IPS DF 6.9 (cell line): Measurements from ENCODE around the gene PTPRN2.
"Not testable (repeated sequence)": the region's sequence is repeated elsewhere in the genome, so short reads cannot be mapped to it uniquely, and the experiment has no call there.

Source experiments
- DNase-seq: peaks from one replicate; pipeline ENCODE4 v3.0.0-alpha.2; 2013; ENCODE audit warnings: low read depth, low spot score
- H3K27ac ChIP-seq: one replicate; pipeline ENCODE4 v1.5.1; 2013; ENCODE audit warnings: low read length, control low read depth
- H3K27me3 ChIP-seq: 2 replicates; pipeline ENCODE4 v1.6.1; 2013; ENCODE audit warnings: mild to moderate bottlenecking, low read length; ENCODE audit not compliant: control insufficient read depth, insufficient read depth
- H3K36me3 ChIP-seq: 2 replicates; pipeline ENCODE4 v1.6.1; 2013; ENCODE audit warnings: low read length; ENCODE audit not compliant: control insufficient read depth, insufficient read depth
- H3K4me1 ChIP-seq: 2 replicates; pipeline ENCODE4 v1.6.1; 2013; ENCODE audit warnings: low read length; ENCODE audit not compliant: control insufficient read depth, insufficient read depth
- H3K4me3 ChIP-seq: 2 replicates; pipeline ENCODE4 v1.5.1; 2013; ENCODE audit warnings: mild to moderate bottlenecking, low read length
- H3K9me3 ChIP-seq: 2 replicates; pipeline ENCODE4 v1.6.1; 2013; ENCODE audit warnings: low read length, inconsistent platforms; ENCODE audit not compliant: control insufficient read depth, insufficient read depth
- WGBS: extraction: QIAGEN DNeasy Blood & Tissue Kit; methylation state at CpG from one replicate; pipeline ENCODE4 v1.1.7; 2013; ENCODE audit warnings: mixed read lengths, missing lambda C conversion rate; ENCODE audit not compliant: insufficient read length, insufficient coverage; 5-methylcytosine and 5-hydroxymethylcytosine counted together

PTPRN2 gene

DNA sequence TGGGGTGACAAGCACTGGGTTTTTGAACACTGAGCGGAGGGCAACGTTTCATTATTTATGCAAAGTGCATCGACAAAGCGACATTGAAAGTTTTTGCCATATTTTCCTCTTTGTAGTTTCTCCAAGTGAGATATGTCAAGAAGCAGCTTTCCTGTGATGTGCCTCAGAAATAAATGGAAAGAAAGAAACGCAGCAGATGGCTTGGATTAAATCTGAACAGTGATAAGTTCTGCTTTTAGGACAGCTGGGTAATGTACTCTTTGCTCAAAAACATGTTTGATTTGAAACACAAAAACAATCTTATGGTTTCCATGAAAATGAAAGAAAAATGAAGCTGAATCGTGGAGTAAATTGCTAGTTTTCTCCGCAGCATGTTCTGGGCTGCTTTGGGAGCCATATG lies 166.3 kb downstream of the PTPRN2 start:
- no peaks in the 10 kb centered on the region for H3K27me3 ChIP-seq
- H3K4me3 ChIP-seq: no peak overlapping the region
- H3K9me3 ChIP-seq: peaks cover 14% of the 10 kb centered on the region
- no peaks in the 10 kb centered on the region for H3K4me1 ChIP-seq
- no peak overlapping the region for H3K27ac ChIP-seq
- H3K36me3 ChIP-seq: no peaks in the 10 kb centered on the region
- DNase-seq: no peak
- WGBS: no CpG with 5 or more reads among the region's 7 CpGs

DNA sequence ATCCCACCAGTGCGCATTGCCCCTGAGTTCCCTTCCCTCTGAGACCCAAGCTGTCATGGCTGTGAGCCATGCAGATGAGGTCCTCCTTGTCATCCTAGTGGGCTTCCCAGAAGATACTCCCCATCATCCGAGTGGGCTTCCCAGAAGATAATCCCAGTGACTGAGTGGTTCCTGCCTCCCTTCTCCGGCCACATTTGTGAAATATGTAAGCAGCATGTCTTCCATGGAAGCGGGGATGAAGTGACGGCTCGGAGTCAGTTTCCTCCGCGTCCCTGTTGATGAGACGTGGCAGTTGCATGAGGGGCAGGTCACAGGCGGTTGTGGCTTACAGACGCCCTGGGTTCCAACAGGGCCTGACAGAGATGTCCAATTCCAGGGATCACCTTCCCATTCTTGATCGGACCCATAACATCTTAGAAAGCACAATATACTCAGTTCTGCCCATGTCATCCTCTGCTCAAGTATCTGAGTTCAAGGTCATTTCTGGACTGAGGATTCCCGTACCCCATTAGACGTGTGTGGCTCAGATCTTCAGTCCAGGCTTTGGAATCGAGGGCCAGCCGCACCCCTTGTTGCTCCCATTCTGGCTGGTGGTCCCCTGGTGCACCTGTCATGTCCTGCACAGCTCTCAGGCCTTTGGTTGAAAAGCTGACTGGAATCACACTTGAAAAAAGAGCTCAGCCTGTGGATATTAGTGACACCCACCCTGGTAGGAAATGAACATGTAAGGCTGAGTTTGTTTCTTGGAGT lies 166.9 kb downstream of the PTPRN2 start:
- WGBS: no CpG with 5 or more reads among the region's 16 CpGs
- no peak for DNase-seq
- Histone ChIP-seq H3K4me1 (no peaks in the 10 kb centered on the region), H3K36me3 (no peaks in the 10 kb centered on the region), H3K27ac (no peak overlapping the region), H3K9me3 (peaks cover 17% of the 10 kb centered on the region), H3K27me3 (no peaks in the 10 kb centered on the region), H3K4me3 (no peak overlapping the region)

DNA sequence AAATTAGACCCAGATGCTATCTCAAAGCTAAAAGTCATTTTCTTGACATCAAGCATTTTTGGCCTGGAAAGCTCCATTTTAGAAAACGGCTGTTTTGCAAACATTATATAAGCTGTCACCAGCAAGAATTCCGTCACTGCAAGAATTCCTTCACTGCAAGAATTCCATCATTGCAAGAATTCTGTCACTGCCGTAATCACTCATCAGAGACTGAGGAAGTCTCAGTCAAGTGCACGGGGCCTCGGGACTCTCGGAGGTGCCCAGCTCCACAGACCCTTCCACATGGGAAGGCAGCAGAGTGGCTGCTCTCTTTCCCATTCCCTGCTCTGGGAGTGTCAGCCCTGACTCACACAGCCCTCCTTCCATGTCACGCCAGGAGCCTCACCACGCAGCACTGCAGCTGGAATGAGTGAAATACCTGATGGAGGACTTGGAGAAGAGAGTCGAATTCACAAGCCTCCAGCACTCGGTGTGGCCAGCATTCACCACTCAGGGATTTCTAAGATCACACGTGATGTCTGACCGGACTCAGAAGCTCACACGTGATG lies 168.3 kb downstream of the PTPRN2 start:
- Histone ChIP-seq H3K4me3 (no peak overlapping the region), H3K27me3 (no peaks in the 10 kb centered on the region), H3K9me3 (peaks cover 17% of the 10 kb centered on the region), H3K27ac (no peak overlapping the region), H3K4me1 (no peaks in the 10 kb centered on the region), H3K36me3 (no peaks in the 10 kb centered on the region)
- no CpG with 5 or more reads among the region's 13 CpGs for WGBS
- DNase-seq: no peak

DNA sequence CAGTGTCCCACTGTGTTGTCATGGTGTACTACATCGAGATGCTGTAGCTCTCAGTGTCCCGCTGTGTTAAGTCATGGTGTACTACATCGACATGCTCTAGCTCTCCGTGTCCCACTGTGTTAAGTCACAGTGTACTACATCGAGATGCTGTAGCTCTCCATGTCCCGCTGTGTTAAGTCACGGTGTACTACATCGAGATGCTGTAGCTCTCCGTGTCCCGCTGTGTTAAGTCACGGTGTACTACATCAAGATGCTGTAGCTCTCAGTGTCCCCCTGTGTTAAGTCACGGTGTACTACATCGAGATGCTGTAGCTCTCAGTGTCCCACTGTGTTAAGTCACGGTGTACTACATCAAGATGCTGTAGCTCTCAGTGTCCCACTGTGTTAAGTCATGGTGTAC lies 169.2 kb downstream of the PTPRN2 start:
- not testable (repeated sequence) for DNase-seq, H3K36me3 ChIP-seq, H3K27me3 ChIP-seq, H3K4me1 ChIP-seq, H3K4me3 ChIP-seq, H3K27ac ChIP-seq
- WGBS: no CpG with 5 or more reads among the region's 14 CpGs
- peaks cover 12% of the 10 kb centered on the region for H3K9me3 ChIP-seq

DNA sequence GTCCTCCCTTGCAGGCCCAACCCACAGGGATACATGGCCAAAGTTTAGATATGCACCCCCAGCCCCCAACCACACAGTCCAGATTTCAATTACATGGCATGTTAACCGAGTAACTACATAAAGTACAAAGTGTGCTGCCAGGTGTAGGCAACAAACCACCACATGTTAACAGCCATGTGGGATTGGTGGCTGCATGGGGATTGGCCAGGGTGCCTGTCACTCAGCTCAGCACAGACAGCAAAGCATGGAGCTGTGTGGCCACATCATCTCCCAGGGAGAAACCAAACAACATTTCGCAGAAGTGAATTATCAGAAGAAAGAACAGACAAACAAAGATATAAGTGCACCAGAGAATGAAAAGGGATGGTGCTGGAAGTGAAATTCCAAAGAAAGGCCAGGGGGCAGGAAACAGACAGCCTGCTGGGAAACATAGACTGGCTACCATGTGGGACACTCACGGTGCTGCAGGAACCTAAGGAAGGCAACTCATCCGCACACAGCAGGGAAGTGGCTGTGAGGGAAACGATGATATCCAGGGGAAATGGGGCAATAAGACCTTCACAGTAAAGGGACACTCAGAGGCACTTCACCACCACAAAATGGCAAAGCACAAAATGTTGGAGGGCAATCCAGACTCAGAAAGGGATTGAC lies 171.2 kb downstream of the PTPRN2 start:
- H3K27ac ChIP-seq: no peak overlapping the region
- H3K4me1 ChIP-seq: no peaks in the 10 kb centered on the region
- no peak overlapping the region for H3K4me3 ChIP-seq
- no CpG with 5 or more reads among the region's 5 CpGs for WGBS
- no peak for DNase-seq
- no peaks in the 10 kb centered on the region for H3K27me3 ChIP-seq
- no peaks in the 10 kb centered on the region for H3K36me3 ChIP-seq
- H3K9me3 ChIP-seq: peaks cover 16% of the 10 kb centered on the region

DNA sequence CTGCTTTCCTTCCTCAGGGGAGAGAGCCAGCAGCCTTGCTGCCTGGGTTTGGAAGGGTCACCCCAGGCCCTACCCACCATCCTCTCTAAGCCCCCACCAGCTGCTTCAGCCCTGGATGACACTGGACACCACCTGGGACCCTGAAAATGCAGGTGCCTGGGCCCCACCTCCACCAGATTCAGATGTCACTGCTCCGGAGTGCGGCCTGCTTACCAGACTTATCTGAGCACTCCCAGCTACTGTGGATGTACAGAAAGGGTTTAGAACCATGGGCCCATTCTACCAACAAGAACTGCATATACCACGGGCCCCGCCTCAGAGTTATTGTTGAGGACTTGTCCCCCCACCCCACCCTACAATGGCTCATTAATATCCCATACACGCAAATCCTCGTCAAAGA lies 172.3 kb downstream of the PTPRN2 start:
- no peak overlapping the region for H3K4me3 ChIP-seq
- no CpG with 5 or more reads among the region's 6 CpGs for WGBS
- no peaks in the 10 kb centered on the region for H3K4me1 ChIP-seq
- peaks cover 16% of the 10 kb centered on the region for H3K9me3 ChIP-seq
- H3K27ac ChIP-seq: no peak overlapping the region
- no peaks in the 10 kb centered on the region for H3K36me3 ChIP-seq
- no peaks in the 10 kb centered on the region for H3K27me3 ChIP-seq
- DNase-seq: no peak

DNA sequence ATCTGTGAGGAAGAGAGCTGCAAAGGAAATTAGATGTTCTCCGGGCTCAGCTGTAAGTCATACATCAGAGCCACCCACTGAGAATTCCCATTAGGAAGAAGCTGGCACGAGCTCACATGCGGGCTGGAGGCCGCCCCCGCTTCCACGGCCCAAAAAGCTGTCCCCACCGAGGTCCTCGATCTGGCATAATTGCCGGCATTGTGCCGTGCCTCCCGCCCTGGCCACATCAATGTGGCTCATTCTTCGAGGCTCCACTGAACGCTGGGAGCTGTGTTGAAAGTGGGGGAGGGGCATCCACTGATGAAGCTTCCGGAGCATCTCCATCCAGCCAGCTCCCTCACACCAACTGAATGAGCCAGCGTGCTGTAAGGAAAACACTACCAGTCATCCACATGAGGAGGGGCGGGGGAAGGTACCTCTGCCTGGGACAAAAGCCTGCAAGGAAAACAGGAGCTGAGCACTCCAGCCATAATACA lies 173.1 kb downstream of the PTPRN2 start:
- no peaks in the 10 kb centered on the region for H3K27me3 ChIP-seq
- no peaks in the 10 kb centered on the region for H3K36me3 ChIP-seq
- WGBS: no CpG with 5 or more reads among the region's 16 CpGs
- H3K9me3 ChIP-seq: peaks cover 16% of the 10 kb centered on the region
- H3K4me1 ChIP-seq: no peaks in the 10 kb centered on the region
- no peak overlapping the region for H3K4me3 ChIP-seq
- DNase-seq: no peak
- H3K27ac ChIP-seq: no peak overlapping the region

DNA sequence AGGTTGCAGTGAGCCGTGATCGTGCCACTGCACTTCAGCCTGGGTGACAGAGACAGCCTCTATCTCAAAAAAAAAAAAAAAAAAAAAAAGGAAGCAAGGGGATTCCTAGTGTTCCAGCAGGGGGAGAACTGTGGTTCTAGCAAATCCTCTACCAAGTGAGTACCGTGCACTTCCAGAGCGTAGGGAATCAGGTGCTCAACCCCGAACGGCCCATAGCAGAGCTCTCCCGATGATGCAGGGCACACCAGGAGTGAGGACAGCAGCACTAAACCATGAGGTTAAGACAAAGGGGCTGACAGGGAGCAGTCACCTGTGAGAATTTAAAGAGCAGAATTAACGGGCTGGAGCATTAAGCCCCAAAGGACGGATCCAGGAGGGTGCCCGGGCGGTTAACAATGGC lies 173.6 kb downstream of the PTPRN2 start:
- no peak overlapping the region for H3K27ac ChIP-seq
- no CpG with 5 or more reads among the region's 11 CpGs for WGBS

DNA sequence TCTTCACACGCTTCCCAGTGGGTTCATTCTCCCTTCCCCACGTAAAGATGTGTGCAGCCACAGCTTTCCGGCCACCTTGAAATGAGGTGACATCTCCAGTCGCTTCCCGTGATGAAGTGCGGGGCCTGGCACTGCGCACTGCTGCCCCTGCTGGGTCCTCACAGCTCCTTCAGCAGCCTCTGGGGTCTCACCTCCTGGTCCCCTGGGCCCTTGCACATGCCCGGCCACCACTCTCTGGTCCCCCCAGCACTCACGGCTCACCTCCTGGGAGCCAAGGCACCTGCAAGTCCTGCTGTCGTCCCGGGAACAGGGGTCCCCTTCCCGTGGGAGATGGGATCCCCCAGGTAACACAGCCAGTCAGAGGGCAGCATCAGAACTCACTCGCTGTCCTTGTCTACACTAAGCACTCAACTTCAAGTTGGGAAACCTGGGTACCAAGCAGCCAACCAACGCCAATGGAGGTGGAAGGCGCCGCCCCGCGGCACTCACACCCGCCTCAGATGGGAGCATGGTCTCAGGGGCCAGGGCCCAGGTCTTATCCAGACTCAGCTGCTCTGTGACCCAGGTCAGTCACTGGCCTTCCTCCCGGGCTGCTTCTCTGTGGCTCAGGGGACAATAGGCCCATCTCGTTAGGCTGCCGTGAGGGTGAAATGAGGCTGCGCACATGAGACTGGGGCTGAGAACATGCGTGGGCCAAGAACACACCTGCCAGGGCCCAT lies 176.2 kb downstream of the PTPRN2 start:
- no peak overlapping the region for H3K4me3 ChIP-seq
- no peaks in the 10 kb centered on the region for H3K27me3 ChIP-seq
- peaks cover 17% of the 10 kb centered on the region for H3K9me3 ChIP-seq
- no peak overlapping the region for H3K27ac ChIP-seq
- no CpG with 5 or more reads among the region's 24 CpGs for WGBS
- DNase-seq: no peak
- H3K36me3 ChIP-seq: no peaks in the 10 kb centered on the region
- no peaks in the 10 kb centered on the region for H3K4me1 ChIP-seq

More for the DNA sequence above, 173.6 kb downstream of the PTPRN2 start:
- no peak for DNase-seq
- H3K36me3 ChIP-seq: no peaks in the 10 kb centered on the region
- no peaks in the 10 kb centered on the region for H3K4me1 ChIP-seq
- H3K27me3 ChIP-seq: no peaks in the 10 kb centered on the region
- H3K9me3 ChIP-seq: peaks cover 19% of the 10 kb centered on the region
- H3K4me3 ChIP-seq: no peak overlapping the region

DNA sequence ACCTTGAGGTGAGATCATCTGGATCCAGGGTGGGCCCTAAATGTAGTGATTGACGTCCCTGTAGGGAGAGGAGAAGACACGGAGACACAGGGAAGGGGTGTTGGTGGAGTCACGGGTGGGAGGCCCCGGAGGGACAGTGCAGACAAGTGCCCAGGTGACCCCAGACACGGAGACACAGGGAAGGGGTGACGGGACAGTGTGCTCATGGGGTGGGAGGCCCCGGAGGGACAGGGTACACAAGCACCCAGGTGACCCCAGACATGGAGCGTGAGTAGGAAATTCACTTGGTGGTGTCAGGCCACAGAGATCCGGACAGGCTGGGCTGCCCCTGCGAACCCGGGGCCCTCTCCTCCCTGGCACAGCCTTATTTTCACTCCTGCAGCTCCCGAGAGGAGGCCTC lies 176.9 kb downstream of the PTPRN2 start:
- Histone ChIP-seq H3K9me3 (peaks cover 15% of the 10 kb centered on the region), H3K27ac (no peak overlapping the region), H3K36me3 (no peaks in the 10 kb centered on the region), H3K4me1 (no peaks in the 10 kb centered on the region), H3K27me3 (no peaks in the 10 kb centered on the region), H3K4me3 (no peak overlapping the region)
- DNase-seq: no peak
- WGBS: no CpG with 5 or more reads among the region's 12 CpGs
